ENCODE data around the gene VAV3.

DNA sequence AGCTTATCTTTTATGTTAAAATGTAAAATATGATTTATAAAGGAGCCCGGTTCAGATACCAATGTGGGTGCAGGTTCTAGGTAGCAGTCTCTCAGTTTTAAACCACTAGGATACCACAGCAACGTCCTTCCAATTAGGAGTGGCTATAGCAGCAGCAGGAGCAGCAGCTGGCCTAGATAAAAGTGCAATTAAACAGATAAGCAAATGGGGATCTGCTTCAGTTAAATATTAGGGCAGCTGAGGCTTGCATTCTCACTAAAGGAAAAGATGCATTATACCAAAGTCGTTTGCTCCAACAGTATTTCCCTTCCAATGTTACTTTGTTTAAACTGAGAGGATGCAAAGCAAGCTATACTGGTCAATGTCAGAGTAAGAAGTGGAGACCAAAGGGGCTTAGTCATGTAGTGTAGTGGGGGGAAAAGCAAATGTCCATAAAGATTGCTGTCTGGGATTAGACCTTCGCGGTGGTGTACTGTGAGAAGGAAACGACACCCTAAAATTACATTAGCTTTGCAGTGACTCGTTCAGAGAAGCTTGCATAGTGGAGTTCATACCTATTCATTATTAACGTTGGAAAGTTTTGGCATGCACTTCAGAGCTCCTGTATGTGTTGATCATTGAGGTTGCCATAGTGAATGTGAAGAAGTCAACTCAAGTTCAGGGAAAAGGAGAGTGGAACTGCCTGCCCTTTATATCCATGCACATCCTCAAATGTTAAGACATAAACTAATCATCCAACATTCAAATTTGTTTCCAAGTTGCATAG, 272.2 kb downstream of the VAV3 start:
- TF ChIP-seq, protein P1, sequence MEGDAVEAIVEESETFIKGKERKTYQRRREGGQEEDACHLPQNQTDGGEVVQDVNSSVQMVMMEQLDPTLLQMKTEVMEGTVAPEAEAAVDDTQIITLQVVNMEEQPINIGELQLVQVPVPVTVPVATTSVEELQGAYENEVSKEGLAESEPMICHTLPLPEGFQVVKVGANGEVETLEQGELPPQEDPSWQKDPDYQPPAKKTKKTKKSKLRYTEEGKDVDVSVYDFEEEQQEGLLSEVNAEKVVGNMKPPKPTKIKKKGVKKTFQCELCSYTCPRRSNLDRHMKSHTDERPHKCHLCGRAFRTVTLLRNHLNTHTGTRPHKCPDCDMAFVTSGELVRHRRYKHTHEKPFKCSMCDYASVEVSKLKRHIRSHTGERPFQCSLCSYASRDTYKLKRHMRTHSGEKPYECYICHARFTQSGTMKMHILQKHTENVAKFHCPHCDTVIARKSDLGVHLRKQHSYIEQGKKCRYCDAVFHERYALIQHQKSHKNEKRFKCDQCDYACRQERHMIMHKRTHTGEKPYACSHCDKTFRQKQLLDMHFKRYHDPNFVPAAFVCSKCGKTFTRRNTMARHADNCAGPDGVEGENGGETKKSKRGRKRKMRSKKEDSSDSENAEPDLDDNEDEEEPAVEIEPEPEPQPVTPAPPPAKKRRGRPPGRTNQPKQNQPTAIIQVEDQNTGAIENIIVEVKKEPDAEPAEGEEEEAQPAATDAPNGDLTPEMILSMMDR (IDR thresholded peaks at IDR 0.05 in 8 of 11, conservative IDR thresholded peaks at IDR 0.05 in 3 of 11): no peak
- TF ChIP-seq POLR2A (IDR thresholded peaks at IDR 0.05): no peak

Measured in spleen (tissue), 7 donors.